ENCODE results near the gene DOCK9. TPM values are rescaled to one million over a fixed set of nuclear protein-coding genes. Genes with fewer than 3 reads are reported as not detected.

DOCK9 gene
- total and polyA plus RNA-seq, 2 experiments from 2014 or later, result 8.5 to 57.7 TPM

DNA sequence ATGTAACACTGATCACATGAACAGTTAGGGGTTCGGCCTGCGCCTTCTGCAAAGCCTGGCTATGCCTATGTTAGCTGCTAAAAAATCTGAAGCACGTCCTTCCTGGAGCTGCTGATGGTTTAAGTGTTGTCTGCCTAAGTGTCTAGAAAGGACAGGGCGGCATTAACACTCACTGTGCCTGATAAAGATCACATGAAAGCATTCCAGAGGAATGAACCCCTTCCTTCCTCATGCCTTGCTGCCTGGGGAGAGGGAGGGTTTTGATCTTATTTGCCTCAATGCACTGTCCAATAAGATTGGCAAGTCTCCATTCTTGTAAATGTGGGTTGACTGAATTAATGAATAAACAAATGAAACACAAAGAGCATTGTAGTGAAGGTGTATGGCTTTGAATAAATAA, 5.2 kb downstream of the DOCK9 start (continued):
- TF ChIP-seq, protein P1, sequence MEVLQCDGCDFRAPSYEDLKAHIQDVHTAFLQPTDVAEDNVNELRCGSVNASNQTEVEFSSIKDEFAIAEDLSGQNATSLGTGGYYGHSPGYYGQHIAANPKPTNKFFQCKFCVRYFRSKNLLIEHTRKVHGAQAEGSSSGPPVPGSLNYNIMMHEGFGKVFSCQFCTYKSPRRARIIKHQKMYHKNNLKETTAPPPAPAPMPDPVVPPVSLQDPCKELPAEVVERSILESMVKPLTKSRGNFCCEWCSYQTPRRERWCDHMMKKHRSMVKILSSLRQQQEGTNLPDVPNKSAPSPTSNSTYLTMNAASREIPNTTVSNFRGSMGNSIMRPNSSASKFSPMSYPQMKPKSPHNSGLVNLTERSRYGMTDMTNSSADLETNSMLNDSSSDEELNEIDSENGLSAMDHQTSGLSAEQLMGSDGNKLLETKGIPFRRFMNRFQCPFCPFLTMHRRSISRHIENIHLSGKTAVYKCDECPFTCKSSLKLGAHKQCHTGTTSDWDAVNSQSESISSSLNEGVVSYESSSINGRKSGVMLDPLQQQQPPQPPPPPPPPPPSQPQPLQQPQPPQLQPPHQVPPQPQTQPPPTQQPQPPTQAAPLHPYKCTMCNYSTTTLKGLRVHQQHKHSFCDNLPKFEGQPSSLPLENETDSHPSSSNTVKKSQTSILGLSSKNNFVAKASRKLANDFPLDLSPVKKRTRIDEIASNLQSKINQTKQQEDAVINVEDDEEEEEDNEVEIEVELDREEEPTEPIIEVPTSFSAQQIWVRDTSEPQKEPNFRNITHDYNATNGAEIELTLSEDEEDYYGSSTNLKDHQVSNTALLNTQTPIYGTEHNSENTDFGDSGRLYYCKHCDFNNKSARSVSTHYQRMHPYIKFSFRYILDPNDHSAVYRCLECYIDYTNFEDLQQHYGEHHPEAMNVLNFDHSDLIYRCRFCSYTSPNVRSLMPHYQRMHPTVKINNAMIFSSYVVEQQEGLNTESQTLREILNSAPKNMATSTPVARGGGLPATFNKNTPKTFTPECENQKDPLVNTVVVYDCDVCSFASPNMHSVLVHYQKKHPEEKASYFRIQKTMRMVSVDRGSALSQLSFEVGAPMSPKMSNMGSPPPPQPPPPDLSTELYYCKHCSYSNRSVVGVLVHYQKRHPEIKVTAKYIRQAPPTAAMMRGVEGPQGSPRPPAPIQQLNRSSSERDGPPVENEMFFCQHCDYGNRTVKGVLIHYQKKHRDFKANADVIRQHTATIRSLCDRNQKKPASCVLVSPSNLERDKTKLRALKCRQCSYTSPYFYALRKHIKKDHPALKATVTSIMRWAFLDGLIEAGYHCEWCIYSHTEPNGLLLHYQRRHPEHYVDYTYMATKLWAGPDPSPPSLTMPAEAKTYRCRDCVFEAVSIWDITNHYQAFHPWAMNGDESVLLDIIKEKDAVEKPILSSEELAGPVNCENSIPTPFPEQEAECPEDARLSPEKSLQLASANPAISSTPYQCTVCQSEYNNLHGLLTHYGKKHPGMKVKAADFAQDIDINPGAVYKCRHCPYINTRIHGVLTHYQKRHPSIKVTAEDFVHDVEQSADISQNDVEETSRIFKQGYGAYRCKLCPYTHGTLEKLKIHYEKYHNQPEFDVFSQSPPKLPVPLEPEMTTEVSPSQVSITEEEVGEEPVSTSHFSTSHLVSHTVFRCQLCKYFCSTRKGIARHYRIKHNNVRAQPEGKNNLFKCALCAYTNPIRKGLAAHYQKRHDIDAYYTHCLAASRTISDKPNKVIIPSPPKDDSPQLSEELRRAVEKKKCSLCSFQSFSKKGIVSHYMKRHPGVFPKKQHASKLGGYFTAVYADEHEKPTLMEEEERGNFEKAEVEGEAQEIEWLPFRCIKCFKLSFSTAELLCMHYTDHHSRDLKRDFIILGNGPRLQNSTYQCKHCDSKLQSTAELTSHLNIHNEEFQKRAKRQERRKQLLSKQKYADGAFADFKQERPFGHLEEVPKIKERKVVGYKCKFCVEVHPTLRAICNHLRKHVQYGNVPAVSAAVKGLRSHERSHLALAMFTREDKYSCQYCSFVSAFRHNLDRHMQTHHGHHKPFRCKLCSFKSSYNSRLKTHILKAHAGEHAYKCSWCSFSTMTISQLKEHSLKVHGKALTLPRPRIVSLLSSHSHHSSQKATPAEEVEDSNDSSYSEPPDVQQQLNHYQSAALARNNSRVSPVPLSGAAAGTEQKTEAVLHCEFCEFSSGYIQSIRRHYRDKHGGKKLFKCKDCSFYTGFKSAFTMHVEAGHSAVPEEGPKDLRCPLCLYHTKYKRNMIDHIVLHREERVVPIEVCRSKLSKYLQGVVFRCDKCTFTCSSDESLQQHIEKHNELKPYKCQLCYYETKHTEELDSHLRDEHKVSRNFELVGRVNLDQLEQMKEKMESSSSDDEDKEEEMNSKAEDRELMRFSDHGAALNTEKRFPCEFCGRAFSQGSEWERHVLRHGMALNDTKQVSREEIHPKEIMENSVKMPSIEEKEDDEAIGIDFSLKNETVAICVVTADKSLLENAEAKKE (CRISPR knock-in tag; IDR thresholded peaks at IDR 0.05), result no peak
- TF ChIP-seq ZNF331 (CRISPR knock-in tag; IDR thresholded peaks at IDR 0.05; ENCODE audit: low read depth) (no peak), POLR2AphosphoS5 (IDR thresholded peaks at IDR 0.05; ENCODE audit: low read depth) (no peak)

DNA sequence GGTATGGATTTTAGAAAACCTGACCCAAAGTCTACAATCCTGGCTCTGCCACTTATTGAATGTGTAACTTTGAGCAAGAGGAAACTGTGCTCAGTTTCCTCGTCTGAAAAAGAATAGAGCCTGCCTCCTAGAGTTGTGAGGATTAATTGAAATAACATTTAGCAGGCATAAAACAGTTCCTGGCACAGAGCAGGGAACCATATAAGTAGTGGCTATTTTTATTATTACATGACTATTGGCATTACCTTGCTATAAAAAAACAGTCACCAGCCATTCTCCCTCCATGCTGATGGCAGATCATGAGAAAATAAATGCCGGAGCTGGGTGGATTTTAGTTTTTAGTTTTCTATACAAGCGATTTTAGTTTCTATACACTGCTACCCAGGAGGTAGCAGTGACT, 5.8 kb downstream of the DOCK9 start:
- no peak overlapping the region for H3K4me3 ChIP-seq
- Mint-ChIP-seq H3K27me3 (ENCODE audit: insufficient read depth, low read depth, poor library complexity) (peaks cover 4% of the 10 kb centered on the region), H3K27ac (no peak overlapping the region), H3K36me3 (ENCODE audit: low read depth) (no peaks in the 10 kb centered on the region), H3K9me3 (no peaks in the 10 kb centered on the region), H3K4me3 (no peak overlapping the region), H3K4me1 (peaks cover 39% of the 10 kb centered on the region)
- no peaks in the 10 kb centered on the region for H3K27me3 ChIP-seq (ENCODE audit: insufficient read depth)
- no peaks in the 10 kb centered on the region for H3K9me2 ChIP-seq (ENCODE audit: insufficient read depth)
- ATAC-seq (no peak), DNase-seq (ENCODE audit: low spot score) (no peak)
- peaks cover 38% of the 10 kb centered on the region for H3K4me1 ChIP-seq (ENCODE audit: insufficient read depth)
- H3K79me2 ChIP-seq (replicated peaks; ENCODE audit: insufficient read depth), result no peaks in the 10 kb centered on the region; the same call in 1 of the 2 replicates
- H3K4me2 ChIP-seq, result no peak overlapping the region
- H3K27ac ChIP-seq (ENCODE audit: low read depth), result no peak overlapping the region; the same call in 1 of the 2 replicates
- H4K20me1 ChIP-seq (replicated peaks; ENCODE audit: insufficient read depth), result no peaks in the 10 kb centered on the region
- no peak overlapping the region for H2AFZ ChIP-seq
- no peaks in the 10 kb centered on the region for H3K36me3 ChIP-seq (ENCODE audit: insufficient read depth)
- H3F3A ChIP-seq (replicated peaks; ENCODE audit: low read depth), result no peaks in the 10 kb centered on the region
- TF ChIP-seq POLR2AphosphoS5 (IDR thresholded peaks at IDR 0.05; ENCODE audit: low read depth) (no peak), EZH2 (IDR thresholded peaks at IDR 0.05; ENCODE audit: low read depth, unreplicated experiment) (no peak), ZNF331 (CRISPR knock-in tag; IDR thresholded peaks at IDR 0.05; ENCODE audit: low read depth) (no peak), NANOG (IDR thresholded peaks at IDR 0.05; ENCODE audit: borderline replicate concordance) (no peak), STAT1 (IDR thresholded peaks at IDR 0.05; ENCODE audit: unreplicated experiment) (no peak), EZH2phosphoT487 (IDR thresholded peaks at IDR 0.05; ENCODE audit: unreplicated experiment) (no peak), CREB1 (CRISPR knock-in tag; IDR thresholded peaks at IDR 0.05; ENCODE audit: low read depth) (no peak), ZNF114 (CRISPR knock-in tag; IDR thresholded peaks at IDR 0.05) (no peak)
- TF ChIP-seq, protein P2, sequence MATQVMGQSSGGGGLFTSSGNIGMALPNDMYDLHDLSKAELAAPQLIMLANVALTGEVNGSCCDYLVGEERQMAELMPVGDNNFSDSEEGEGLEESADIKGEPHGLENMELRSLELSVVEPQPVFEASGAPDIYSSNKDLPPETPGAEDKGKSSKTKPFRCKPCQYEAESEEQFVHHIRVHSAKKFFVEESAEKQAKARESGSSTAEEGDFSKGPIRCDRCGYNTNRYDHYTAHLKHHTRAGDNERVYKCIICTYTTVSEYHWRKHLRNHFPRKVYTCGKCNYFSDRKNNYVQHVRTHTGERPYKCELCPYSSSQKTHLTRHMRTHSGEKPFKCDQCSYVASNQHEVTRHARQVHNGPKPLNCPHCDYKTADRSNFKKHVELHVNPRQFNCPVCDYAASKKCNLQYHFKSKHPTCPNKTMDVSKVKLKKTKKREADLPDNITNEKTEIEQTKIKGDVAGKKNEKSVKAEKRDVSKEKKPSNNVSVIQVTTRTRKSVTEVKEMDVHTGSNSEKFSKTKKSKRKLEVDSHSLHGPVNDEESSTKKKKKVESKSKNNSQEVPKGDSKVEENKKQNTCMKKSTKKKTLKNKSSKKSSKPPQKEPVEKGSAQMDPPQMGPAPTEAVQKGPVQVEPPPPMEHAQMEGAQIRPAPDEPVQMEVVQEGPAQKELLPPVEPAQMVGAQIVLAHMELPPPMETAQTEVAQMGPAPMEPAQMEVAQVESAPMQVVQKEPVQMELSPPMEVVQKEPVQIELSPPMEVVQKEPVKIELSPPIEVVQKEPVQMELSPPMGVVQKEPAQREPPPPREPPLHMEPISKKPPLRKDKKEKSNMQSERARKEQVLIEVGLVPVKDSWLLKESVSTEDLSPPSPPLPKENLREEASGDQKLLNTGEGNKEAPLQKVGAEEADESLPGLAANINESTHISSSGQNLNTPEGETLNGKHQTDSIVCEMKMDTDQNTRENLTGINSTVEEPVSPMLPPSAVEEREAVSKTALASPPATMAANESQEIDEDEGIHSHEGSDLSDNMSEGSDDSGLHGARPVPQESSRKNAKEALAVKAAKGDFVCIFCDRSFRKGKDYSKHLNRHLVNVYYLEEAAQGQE (IDR thresholded peaks at IDR 0.05; ENCODE audit: unreplicated experiment), result no peak
- TF ChIP-seq, protein P3, sequence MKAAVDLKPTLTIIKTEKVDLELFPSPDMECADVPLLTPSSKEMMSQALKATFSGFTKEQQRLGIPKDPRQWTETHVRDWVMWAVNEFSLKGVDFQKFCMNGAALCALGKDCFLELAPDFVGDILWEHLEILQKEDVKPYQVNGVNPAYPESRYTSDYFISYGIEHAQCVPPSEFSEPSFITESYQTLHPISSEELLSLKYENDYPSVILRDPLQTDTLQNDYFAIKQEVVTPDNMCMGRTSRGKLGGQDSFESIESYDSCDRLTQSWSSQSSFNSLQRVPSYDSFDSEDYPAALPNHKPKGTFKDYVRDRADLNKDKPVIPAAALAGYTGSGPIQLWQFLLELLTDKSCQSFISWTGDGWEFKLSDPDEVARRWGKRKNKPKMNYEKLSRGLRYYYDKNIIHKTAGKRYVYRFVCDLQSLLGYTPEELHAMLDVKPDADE (IDR thresholded peaks at IDR 0.05), result no peak
- TF ChIP-seq, protein P4, sequence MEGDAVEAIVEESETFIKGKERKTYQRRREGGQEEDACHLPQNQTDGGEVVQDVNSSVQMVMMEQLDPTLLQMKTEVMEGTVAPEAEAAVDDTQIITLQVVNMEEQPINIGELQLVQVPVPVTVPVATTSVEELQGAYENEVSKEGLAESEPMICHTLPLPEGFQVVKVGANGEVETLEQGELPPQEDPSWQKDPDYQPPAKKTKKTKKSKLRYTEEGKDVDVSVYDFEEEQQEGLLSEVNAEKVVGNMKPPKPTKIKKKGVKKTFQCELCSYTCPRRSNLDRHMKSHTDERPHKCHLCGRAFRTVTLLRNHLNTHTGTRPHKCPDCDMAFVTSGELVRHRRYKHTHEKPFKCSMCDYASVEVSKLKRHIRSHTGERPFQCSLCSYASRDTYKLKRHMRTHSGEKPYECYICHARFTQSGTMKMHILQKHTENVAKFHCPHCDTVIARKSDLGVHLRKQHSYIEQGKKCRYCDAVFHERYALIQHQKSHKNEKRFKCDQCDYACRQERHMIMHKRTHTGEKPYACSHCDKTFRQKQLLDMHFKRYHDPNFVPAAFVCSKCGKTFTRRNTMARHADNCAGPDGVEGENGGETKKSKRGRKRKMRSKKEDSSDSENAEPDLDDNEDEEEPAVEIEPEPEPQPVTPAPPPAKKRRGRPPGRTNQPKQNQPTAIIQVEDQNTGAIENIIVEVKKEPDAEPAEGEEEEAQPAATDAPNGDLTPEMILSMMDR (conservative IDR thresholded peaks at IDR 0.05; ENCODE audit: low read depth in 2 of 2), result no peak
